ENCODE measurements around the gene HNF1A. TPM values are rescaled to one million over a fixed set of nuclear protein-coding genes. Genes with fewer than 3 reads are reported as not detected.

Gene HNF1A
- total and polyA plus RNA-seq, 2 of the 13 experiments (the other 11 are each of a cell fraction or from before 2014, with no cell fraction given) = 13.4 to 34.7 TPM

- TF ChIP-seq KIAA2018 (CRISPR knock-in tag; IDR thresholded peaks at IDR 0.05; ENCODE audit: borderline replicate concordance) (no peak), LRRFIP1 (CRISPR knock-in tag; conservative IDR thresholded peaks at IDR 0.05) (no peak), ZNF619 (CRISPR knock-in tag; IDR thresholded peaks at IDR 0.05) (peak; percentile 70; the same call in 1 of the 2 replicates), PRMT3 (CRISPR knock-in tag; IDR thresholded peaks at IDR 0.05; ENCODE audit: borderline replicate concordance, low read depth) (0 out of 2 replicates have a peak, but pooled peaks have one; percentile 62), HES4 (CRISPR knock-in tag; IDR thresholded peaks at IDR 0.05; ENCODE audit: borderline replicate concordance) (no peak), BCL6 (CRISPR knock-in tag; IDR thresholded peaks at IDR 0.05) (0 out of 2 replicates have a peak, but pooled peaks have one; percentile 26), ZNF549 (CRISPR knock-in tag; IDR thresholded peaks at IDR 0.05) (no peak), RARG (CRISPR knock-in tag; IDR thresholded peaks at IDR 0.05; ENCODE audit: low read depth) (no peak), ZEB1 (IDR thresholded peaks at IDR 0.05; ENCODE audit: insufficient replicate concordance, low read depth) (no peak), IKZF1 (IDR thresholded peaks at IDR 0.05) (no peak), ZNF18 (CRISPR knock-in tag; IDR thresholded peaks at IDR 0.05; ENCODE audit: insufficient replicate concordance) (no peak), STAG1 (CRISPR knock-in tag; IDR thresholded peaks at IDR 0.05) (no peak), AHR (CRISPR knock-in tag; IDR thresholded peaks at IDR 0.05) (no peak), JARID2 (CRISPR knock-in tag; IDR thresholded peaks at IDR 0.05; ENCODE audit: insufficient replicate concordance) (no peak)
- TF ChIP-seq, protein P1, sequence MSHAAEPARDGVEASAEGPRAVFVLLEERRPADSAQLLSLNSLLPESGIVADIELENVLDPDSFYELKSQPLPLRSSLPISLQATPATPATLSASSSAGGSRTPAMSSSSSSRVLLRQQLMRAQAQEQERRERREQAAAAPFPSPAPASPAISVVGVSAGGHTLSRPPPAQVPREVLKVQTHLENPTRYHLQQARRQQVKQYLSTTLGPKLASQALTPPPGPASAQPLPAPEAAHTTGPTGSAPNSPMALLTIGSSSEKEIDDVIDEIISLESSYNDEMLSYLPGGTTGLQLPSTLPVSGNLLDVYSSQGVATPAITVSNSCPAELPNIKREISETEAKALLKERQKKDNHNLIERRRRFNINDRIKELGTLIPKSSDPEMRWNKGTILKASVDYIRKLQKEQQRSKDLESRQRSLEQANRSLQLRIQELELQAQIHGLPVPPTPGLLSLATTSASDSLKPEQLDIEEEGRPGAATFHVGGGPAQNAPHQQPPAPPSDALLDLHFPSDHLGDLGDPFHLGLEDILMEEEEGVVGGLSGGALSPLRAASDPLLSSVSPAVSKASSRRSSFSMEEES (CRISPR knock-in tag; IDR thresholded peaks at IDR 0.05) = peak; percentile 72
These were observed 1.7 kb downstream of the HNF1A start (continued) for GRCh38 chr12:120979862-120980696.

All from HepG2 (cell line).